ENCODE measurements around the gene LRBA. TPM values are rescaled to one million over a fixed set of nuclear protein-coding genes. Genes with fewer than 3 reads are reported as not detected.
"Not testable (repeated sequence)": the region's sequence is repeated elsewhere in the genome, so short reads cannot be mapped to it uniquely, and the experiment has no call there.

Gene LRBA
- total RNA-seq, 2 donors from 2014 or later = 37.7 to 70.5 TPM

DNA sequence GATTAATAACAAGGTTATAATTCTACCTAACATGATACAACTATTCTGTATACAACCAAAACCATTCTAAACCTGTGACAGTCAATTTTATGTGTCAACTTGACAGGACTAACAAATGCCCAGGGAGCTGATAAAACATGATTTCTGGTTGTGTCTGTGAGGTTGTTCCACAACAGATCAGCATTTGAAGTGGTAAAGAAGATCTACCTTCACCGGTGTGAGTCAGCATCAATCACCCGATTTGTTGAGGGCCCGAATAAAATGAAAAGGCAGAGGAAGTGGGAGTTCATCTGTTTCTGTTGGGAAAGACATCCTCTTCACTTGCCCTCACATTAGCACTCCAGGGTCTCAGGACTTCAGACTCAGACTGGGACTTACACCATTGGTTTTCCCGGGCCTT is 245.2 kb downstream of the LRBA start:
- H3K4me3 Mint-ChIP-seq = no peak overlapping the region
- no peaks in the 10 kb centered on the region for H3K9me3 Mint-ChIP-seq
- peaks cover 4% of the 10 kb centered on the region for H3K36me3 Mint-ChIP-seq
- DNase-seq (ENCODE audit: low spot score) (no peak), ATAC-seq (no peak)
- peak overlapping the region; percentile 10 to 52 for H3K27ac Mint-ChIP-seq
- H3K4me1 Mint-ChIP-seq (ENCODE audit: low read depth in 2 of 2) = peaks cover 16 to 25% of the 10 kb centered on the region in 2 donors
- no peaks in the 10 kb centered on the region for H3K27me3 Mint-ChIP-seq

DNA sequence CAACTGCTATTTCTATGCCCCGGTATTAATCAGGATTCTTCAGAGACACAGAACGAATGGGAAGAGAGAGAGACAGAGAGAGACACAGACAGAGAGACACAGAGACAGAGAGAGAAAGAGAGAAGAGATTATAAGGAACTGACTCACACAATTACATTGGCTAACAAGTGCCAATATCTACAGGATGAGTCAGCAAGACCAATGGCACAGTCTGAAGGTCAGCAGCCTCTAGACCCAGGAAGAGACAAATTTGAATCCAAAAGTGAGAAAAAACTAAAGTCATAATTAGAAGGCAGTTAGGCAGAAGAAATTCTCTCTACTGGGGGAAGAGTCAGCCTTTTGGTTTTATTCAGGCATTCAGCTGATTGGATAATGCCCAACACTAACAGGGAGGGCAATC is 245.8 kb downstream of the LRBA start:
- H3K4me3 Mint-ChIP-seq = no peak overlapping the region
- DNase-seq (ENCODE audit: low spot score) = no peak
- H3K27me3 Mint-ChIP-seq = no peaks in the 10 kb centered on the region
- H3K4me1 Mint-ChIP-seq (ENCODE audit: low read depth in 2 of 2) = peaks cover 16 to 25% of the 10 kb centered on the region in 2 donors
- H3K36me3 Mint-ChIP-seq = peaks cover 4% of the 10 kb centered on the region
- ATAC-seq = peak; percentile 84 to 88
- H3K9me3 Mint-ChIP-seq = no peaks in the 10 kb centered on the region
- H3K27ac Mint-ChIP-seq = peak overlapping the region; percentile 10 to 52

- DNase-seq (ENCODE audit: low spot score) = no peak
- H3K27me3 Mint-ChIP-seq = no peaks in the 10 kb centered on the region
- no peak overlapping the region for H3K4me3 Mint-ChIP-seq
- H3K27ac Mint-ChIP-seq = no peak overlapping the region
- no peaks in the 10 kb centered on the region for H3K9me3 Mint-ChIP-seq
- peaks cover 19 to 25% of the 10 kb centered on the region in 2 donors for H3K4me1 Mint-ChIP-seq (ENCODE audit: low read depth in 2 of 2)
- no peak for ATAC-seq
- H3K36me3 Mint-ChIP-seq = peaks cover 4% of the 10 kb centered on the region
These were observed 246.6 kb downstream of the LRBA start for GRCh38 chr4:150768497-150768896.

DNA sequence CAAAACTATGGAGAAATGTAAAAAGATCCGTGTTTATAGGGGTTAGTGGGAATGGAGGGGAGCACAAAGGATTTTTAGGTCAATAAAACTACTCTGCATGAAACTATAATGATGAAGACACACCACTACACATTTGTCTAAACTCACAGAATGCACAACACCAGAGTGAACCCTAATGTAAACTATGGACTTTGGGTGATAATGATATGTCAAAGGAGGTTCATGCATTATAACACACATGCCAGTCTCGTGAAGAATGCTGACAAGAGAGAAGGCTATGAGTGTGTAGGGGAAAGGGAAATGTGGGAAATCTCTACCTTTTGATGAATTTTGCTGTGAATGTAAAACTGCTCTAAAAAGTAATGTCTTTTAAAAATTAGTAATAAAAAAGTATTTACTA is 249.9 kb downstream of the LRBA start:
- Mint-ChIP-seq H3K4me3 (no peak overlapping the region), H3K4me1 (ENCODE audit: low read depth in 2 of 2) (peaks cover 13 to 19% of the 10 kb centered on the region in 2 donors), H3K27me3 (no peaks in the 10 kb centered on the region), H3K36me3 (peaks cover 5% of the 10 kb centered on the region), H3K27ac (no peak overlapping the region), H3K9me3 (no peaks in the 10 kb centered on the region)
- DNase-seq (ENCODE audit: low spot score) (no peak), ATAC-seq (no peak)

DNA sequence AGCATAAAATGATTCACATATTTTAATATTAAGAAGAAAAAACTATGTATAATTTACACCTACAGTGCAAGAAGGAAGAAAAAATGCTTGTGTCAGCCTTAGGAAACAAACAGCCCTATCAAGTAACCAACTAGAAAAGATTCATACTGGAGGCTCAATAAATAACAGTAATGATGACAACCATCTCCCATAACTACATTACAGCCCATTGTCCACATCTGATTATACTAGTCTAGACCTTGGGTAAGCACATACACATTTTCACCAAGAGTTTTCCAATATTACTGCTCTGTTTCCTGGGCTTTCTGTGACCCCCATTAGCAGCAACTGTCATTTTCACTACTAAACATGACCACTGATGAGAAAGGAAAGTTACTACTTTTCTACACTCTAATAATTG is 263.4 kb downstream of the LRBA start:
- H3K9me3 Mint-ChIP-seq = no peaks in the 10 kb centered on the region
- H3K27me3 Mint-ChIP-seq = no peaks in the 10 kb centered on the region
- peaks cover 6% of the 10 kb centered on the region for H3K36me3 Mint-ChIP-seq
- DNase-seq (ENCODE audit: low spot score) (no peak), ATAC-seq (no peak)
- H3K4me1 Mint-ChIP-seq (ENCODE audit: low read depth in 2 of 2) = peaks cover 10 to 18% of the 10 kb centered on the region in 2 donors
- H3K4me3 Mint-ChIP-seq = no peak overlapping the region
- no peak overlapping the region for H3K27ac Mint-ChIP-seq

- H3K4me3 Mint-ChIP-seq = no peak overlapping the region
- H3K27ac Mint-ChIP-seq = no peak overlapping the region
- DNase-seq (ENCODE audit: low spot score) (no peak), ATAC-seq (no peak)
- peaks cover 6% of the 10 kb centered on the region for H3K36me3 Mint-ChIP-seq
- H3K4me1 Mint-ChIP-seq (ENCODE audit: low read depth in 2 of 2) = peaks cover 10 to 18% of the 10 kb centered on the region in 2 donors
- no peaks in the 10 kb centered on the region for H3K9me3 Mint-ChIP-seq
- H3K27me3 Mint-ChIP-seq = no peaks in the 10 kb centered on the region
These were observed 264.3 kb downstream of the LRBA start for GRCh38 chr4:150750824-150751223.

GRCh38 chr4:150746156-150746555 is 268.9 kb downstream of the LRBA start:
- no peaks in the 10 kb centered on the region for H3K27me3 Mint-ChIP-seq
- no peak overlapping the region for H3K4me3 Mint-ChIP-seq
- ATAC-seq = no peak

DNA sequence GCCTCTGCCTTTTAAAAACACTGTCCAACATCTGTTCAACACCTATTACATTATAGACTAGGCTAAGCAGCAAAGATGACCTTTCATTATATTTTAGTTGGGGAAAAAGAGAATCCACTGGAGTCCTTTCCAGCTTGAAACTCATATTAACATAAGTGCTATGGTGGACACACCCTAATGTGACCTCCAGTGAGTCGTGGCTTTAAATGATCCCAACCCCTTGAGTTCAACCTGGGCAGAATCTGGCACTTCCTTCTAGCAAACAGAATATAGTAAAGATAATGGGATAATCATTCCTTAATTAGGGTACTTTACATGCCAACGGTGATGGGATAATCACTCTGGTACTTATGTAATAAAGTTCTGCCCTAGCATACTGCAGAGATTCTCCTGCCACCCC is 270.5 kb downstream of the LRBA start:
- H3K4me3 Mint-ChIP-seq = no peak overlapping the region
- no peaks in the 10 kb centered on the region for H3K9me3 Mint-ChIP-seq
- ATAC-seq (no peak), DNase-seq (ENCODE audit: low spot score) (no peak)
- peaks cover 11% of the 10 kb centered on the region for H3K36me3 Mint-ChIP-seq
- peaks cover 9 to 10% of the 10 kb centered on the region in 2 donors for H3K4me1 Mint-ChIP-seq (ENCODE audit: low read depth in 2 of 2)
- no peaks in the 10 kb centered on the region for H3K27me3 Mint-ChIP-seq
- H3K27ac Mint-ChIP-seq = peak overlapping the region in 1 of 2 donors; percentile 5

More at GRCh38 chr4:150746156-150746555, 268.9 kb downstream of the LRBA start:
- Mint-ChIP-seq H3K9me3 (no peaks in the 10 kb centered on the region), H3K36me3 (peaks cover 6% of the 10 kb centered on the region), H3K27ac (no peak overlapping the region), H3K4me1 (ENCODE audit: low read depth in 2 of 2) (peaks cover 9 to 10% of the 10 kb centered on the region in 2 donors)
- DNase-seq (ENCODE audit: low spot score) = no peak

GRCh38 chr4:150743564-150744342 is 271.3 kb downstream of the LRBA start:
- Mint-ChIP-seq H3K27ac (peak overlapping the region in 1 of 2 donors; percentile 5), H3K36me3 (peaks cover 11% of the 10 kb centered on the region), H3K9me3 (no peaks in the 10 kb centered on the region), H3K4me1 (ENCODE audit: low read depth in 2 of 2) (peaks cover 9 to 10% of the 10 kb centered on the region in 2 donors), H3K27me3 (no peaks in the 10 kb centered on the region), H3K4me3 (no peak overlapping the region)
- DNase-seq (ENCODE audit: low spot score) (no peak), ATAC-seq (no peak)

DNA sequence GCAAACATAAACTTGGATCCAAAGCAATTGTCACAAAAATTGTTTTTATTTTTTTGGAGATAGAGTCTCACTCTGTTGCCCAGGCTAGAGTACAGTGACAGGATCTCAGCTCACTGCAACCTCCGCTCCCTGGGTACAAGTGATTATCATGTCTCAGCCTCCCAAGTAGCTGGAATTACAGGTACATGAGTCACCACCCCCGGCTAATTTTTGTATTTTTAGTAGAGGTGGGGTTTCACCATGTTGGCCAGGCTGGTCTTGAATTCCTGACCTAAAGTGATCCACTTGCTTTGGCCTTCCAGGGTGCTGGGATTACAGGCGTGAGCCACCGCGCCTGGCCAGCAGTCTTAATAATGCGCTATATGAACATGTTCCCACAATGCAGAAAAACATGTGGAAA is 272.2 kb downstream of the LRBA start:
- not testable (repeated sequence) for H3K27ac Mint-ChIP-seq; H3K9me3 Mint-ChIP-seq; H3K27me3 Mint-ChIP-seq; ATAC-seq; H3K4me3 Mint-ChIP-seq; DNase-seq (ENCODE audit: low spot score); H3K4me1 Mint-ChIP-seq (ENCODE audit: low read depth in 2 of 2)
- H3K36me3 Mint-ChIP-seq = peaks cover 11% of the 10 kb centered on the region

DNA sequence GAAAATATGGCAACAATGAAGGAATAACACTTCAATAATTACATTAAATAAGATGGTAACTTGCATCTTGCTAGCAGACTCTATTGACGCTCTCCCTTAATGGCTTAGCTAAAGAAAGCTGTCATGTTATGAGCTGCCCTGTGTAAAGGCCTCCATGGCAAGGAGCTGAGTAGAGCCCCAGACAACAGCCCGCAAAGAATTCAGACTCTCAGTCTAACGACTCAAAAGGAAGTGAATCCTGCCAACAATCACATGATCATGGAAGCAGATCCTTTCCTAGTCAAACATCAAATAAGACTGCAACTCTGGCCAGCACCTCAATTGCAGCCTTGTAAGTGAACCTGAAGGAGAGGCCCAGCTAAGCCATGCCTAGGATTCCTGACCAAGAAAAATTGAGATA is 275.5 kb downstream of the LRBA start:
- DNase-seq (ENCODE audit: low spot score) = no peak
- Mint-ChIP-seq H3K4me1 (ENCODE audit: low read depth in 2 of 2) (peaks cover 0 to 5% of the 10 kb centered on the region in 2 donors), H3K27ac (no peak overlapping the region), H3K27me3 (no peaks in the 10 kb centered on the region), H3K36me3 (peaks cover 5% of the 10 kb centered on the region), H3K4me3 (no peak overlapping the region), H3K9me3 (no peaks in the 10 kb centered on the region)
- ATAC-seq = no peak

DNA sequence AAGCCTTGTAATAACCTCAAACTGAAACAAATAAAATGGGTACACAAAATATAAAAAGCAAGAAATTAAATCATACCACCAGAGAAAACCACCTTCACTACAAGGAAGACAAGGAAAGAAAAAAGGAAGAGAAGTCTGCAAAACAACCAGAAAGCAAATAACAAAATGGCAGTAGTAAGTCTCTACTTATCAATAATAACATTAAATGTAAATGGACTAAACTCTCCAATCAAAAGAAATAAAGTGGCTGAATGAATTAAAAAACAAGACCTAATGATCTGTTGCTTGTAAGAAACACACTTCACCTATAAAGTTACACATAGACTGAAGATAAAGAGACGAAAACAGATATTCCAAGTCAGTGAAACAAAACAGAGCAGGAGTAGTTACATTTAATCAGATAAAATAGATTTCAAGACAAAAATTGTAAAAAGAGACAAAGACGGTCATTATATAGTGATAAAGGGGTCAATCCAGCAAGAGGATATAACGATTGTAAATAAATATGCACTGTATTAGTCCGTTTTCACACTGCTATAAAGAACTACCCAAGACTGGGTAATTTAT is 289.0 kb downstream of the LRBA start:
- DNase-seq (ENCODE audit: low spot score) (no peak), ATAC-seq (no peak)
- peaks cover 32% of the 10 kb centered on the region for H3K36me3 Mint-ChIP-seq
- peaks cover 11 to 13% of the 10 kb centered on the region in 2 donors for H3K4me1 Mint-ChIP-seq (ENCODE audit: low read depth in 2 of 2)
- H3K9me3 Mint-ChIP-seq = peaks cover 6% of the 10 kb centered on the region
- no peak overlapping the region for H3K4me3 Mint-ChIP-seq
- no peaks in the 10 kb centered on the region for H3K27me3 Mint-ChIP-seq
- no peak overlapping the region for H3K27ac Mint-ChIP-seq

GRCh38 chr4:150723727-150724411 is 291.2 kb downstream of the LRBA start:
- H3K27me3 Mint-ChIP-seq = no peaks in the 10 kb centered on the region
- H3K9me3 Mint-ChIP-seq = peaks cover 6% of the 10 kb centered on the region
- no peak overlapping the region for H3K27ac Mint-ChIP-seq
- peaks cover 28% of the 10 kb centered on the region for H3K36me3 Mint-ChIP-seq
- H3K4me1 Mint-ChIP-seq (ENCODE audit: low read depth in 2 of 2) = peaks cover 17 to 19% of the 10 kb centered on the region in 2 donors
- no peak overlapping the region for H3K4me3 Mint-ChIP-seq
- DNase-seq (ENCODE audit: low spot score) (no peak), ATAC-seq (no peak)

- Mint-ChIP-seq H3K4me3 (no peak overlapping the region), H3K36me3 (peaks cover 28% of the 10 kb centered on the region), H3K27me3 (no peaks in the 10 kb centered on the region), H3K27ac (no peak overlapping the region), H3K9me3 (peaks cover 6% of the 10 kb centered on the region), H3K4me1 (ENCODE audit: low read depth in 2 of 2) (peaks cover 16 to 17% of the 10 kb centered on the region in 2 donors)
- ATAC-seq (peak in 1 of 2 donors; percentile 20), DNase-seq (ENCODE audit: low spot score) (no peak)
These were observed 292.1 kb downstream of the LRBA start for GRCh38 chr4:150722908-150723362.
